ENCODE measurements around the gene PRDM16.

Gene PRDM16

DNA sequence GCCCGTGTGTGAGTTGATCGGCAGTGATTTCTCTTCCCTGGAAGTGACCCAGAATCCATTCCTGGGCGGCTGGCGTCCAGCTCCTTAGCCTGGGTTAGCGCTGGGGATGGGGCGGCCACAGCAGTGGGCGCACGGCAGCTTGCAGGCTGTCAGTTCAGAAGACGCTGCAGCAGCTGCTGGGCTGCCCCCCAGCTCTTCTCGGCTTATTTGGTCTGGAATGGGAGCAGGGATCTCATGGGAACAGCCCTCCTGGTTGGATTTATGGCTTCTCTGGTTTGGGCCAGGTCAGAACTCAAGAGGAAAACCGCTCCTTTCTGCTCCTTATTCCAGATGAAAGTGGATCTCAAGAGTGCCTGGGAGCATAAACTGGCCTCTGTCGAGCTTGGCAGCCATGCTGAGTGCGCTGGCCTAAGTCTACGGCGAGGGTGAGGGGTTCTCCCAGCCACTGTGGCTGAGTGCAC lies 148.2 kb downstream of the PRDM16 start:
- DNase-seq: no peak

DNA sequence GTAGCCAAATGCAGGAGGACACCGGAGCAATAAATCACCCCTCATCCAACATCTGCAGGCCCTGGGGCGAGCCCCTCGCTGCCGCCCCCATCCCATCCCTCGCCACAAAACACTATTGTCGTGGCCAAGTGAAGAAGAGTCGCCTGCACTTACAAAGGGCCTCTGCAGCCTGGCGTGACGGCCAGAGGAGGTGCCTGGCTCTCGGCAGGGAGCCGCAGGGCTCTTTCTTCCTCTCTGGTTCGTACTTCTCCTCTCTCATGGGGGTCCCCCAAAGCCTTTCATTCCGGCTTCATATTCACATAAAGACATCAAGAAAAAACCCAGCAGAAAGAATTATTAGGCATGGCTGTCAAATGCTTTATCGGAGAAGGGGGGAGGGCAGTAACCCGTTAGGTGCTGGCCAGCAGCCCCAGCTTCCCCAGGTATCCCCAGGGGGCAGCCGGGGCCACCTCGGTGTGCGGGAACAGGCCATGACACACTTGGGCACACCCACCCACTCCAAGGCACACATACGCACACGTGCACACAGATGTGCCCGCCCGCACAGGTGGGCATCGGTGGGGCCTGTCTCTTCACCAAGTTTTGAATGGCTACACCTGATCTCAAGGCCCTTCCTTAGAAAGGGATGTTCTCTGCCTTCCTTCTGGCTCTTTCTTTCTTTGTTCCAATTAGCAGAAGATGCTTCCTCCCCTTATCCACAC lies 149.1 kb downstream of the PRDM16 start:
- DNase-seq: no peak

DNA sequence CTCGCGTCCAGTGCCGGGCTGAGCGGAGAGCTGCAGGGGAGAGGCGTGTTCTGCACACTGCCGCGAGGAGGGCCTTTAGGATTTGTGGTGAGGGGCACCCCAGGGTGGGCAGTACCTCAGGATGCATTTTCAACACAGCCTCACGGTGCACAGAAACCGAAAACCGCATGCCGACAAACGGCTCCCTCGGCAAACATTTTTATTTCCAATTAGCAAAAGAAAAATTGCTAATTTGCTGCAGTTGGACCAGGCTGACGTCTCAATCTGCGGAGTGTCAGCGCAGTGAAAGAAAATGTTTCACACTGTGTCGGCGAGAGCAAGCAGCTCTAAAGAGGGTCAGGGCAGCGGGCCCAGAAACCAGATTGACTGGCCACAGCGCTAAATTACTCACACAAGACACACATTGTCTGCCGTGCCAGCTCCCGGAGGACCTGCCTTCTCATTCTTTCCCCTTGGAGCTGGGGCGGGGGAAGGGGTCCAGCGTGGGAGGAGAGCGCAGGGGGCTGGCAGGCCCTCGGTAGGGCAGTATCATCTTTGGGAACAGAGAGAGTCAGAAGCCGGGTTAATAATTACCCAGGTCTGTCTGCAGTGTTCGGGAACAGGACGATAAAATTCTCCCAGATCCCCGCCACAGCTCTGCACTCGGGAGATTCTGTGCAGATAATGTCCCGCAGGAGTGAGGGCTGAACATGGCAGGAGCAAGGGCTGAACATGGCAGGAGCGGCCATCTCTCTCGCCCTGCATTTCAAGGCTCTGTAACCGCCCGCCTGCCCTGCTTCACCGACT lies 150.2 kb downstream of the PRDM16 start:
- peak in 1 of 2 experiments; percentile 55 for DNase-seq

DNA sequence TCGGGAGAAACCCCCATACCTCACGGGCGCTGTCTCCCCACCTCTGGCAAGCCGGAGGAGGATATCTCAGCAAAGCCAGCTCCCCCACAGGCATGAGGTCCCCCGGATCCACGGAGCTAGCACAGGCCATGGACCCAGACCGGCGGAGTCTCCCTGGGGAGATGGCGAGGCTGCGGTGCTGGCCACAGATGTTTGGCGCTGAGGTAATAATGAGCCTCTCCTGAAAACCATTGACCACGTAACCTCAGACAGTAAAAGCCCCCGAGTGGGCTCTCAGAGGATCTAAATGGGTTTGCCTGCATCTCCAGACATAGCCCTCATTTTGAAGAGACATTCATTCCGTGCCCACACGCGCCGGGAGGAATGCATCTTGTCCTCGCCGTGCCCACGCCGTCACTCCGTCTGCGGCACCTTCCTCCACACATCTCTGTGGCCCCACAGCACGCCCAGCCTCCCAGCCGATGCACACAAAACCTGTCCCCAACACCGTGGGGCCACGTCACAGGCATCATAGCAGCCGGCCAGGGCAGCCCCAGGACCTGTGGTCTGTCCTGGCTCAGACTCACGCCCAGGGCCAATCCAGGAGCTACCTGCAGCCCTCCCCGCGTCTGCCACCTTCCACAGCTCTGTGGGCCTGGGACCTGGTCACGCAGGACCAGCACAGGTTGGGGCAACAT lies 150.9 kb downstream of the PRDM16 start:
- DNase-seq: no peak

DNA sequence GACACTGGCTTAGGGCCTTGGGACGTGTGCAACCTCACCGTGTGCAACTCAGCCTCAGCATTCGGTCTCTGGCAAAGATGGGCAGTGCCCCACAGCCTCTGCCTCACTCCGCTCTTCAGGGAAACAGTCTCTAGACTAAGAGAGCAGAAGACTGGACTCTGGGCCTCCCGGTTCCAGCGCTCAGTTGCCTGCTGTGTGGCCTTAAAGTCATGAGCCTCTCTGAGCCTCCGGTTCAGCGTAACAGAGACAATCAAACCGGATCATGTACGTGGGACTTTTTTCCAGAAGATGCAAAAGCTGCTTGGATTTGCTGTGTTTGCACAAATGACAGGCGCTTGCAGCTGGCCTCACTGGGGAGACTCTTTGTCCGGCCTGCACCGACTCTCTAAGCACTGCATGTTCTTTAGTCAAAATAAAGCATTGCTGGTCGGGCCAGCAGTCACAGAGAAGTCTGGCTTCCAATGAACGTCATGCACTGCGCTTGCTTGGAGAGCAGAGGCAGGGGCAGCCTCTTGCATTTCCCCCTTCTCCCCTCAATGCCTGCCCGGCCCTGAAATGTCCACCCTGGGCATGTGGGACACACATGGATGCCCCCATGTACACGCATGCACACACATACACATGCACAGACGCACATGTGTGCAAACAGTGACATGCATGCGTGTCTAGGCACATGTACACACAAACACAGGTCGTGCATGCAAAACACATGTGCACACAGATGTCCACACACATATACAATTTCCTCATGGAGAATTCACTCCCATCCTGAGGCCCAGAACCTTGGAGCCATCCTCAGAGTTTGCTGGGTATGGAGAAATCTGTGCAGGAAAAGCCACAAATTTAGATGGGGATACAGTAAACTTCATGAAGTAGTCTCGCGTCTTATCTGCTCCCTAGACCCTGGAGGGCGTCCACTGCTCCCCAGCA lies 152.4 kb downstream of the PRDM16 start:
- no peak for DNase-seq

DNA sequence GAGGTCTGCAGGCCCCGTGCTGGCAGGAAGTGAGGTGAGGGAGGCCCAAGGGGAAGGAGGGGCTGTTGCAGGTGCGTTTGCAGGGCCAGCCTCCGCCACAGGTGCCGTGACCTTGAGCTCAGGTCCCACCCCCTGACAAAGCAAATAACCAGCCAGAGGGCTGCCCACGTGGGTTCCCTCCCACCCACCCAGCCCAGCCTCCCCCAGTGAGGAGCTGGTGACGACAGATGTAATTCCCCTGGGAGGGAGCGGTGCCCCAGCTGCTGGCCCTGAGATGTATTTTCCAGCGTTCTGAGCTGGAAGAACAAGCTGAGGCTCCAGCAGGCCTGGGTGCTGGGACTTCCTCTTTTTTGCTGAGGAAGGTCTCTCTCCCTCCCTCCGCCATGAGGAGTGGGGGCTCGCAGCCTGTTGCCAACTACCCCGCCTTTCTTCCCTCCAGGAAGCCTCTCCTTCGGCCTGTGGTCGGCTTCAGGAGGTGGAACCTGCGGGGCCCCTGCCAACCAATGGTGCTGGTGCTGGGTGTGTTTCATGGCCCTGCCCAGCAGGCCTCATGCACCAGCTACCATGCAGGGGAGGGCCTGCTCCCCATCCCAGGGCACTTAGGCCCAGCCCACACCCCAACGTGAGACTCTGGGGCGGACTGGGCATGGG lies 153.2 kb downstream of the PRDM16 start:
- no peak for DNase-seq

DNA sequence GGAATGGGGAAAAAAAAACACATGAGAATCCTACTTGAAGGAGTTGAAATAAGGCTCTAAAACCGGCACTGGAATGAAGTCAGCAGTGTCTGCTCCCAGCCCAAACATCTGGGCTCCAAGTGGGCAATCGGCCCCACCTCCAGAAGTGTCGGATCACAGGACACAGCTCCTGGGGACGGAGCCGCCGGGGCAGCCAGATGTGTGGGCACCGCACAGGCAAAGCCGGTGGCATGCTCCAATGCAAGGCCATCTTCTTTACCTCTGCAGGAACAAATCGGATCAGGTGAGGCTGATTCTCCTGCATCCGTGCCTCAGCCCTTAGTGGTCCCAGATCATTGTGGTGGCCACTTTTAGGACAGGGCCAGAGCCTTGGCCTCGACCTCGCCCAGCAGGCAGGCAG lies 156.7 kb downstream of the PRDM16 start:
- DNase-seq: no peak

DNA sequence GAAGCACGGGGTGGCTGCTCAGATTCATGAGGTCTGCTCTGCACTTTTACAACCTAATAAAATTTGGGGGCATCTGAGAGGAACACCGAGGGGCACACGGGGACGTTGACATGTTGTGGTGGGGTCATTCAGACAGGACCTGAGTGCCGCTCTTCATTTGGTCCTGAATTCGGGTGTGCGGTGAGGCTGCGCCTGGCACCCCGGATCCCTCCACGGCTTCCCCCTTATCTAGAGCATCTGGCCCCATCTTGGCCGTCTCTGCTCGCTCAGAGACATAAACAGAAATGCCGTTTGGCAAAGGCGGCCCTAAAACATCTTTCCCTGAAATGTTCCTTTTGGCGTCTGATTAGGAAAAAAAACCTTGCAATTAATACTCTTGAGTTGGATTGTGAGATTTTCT lies 157.2 kb downstream of the PRDM16 start:
- DNase-seq: no peak

DNA sequence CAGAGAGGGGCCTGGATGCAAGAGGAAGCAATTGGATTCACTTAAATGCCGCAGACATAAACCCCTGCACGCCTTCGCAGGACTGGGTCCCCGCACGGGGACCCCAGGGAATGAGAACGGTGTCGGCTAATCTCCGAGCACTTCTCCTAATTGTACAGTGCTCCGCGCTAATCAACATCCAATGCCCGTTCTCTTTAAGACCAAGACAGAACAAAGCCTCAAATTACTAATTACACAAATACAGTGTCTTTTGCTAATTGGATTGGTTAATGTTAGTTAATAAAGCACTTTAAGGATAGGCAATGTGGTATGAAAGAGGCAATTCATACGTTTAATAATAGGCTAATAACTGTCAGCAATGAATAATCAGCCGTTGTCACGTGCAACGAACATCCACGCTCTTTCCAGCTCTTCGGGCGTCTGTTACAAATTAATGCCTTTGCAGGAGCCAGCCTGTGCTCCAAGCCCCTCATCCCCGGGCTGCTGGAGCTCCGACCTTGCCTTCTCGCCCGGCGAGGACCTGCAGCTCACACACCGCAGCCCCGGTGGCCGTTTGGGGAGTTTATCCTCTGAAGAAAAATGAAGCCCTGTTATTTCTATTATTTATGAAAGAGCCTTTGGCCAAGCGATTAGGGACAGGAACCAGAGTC lies 157.8 kb downstream of the PRDM16 start:
- DNase-seq: no peak

DNA sequence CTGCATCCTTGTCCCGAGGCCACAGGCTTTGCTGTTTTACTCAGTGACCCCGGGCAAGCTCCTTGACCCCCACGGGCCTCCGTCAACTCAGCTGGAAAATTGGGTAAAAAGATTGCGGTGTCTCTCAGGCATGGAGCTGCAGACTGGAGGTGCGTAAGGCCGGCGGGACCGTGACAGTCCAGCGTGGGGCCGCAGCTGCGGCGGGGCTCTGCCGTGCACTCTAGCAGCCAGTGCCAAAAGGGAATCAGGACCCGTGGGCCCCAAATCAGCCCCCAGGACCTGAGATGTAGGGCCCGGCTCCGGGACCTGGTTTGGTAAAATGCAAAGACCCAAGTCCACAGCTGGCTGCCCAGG lies 158.3 kb downstream of the PRDM16 start:
- no peak for DNase-seq

DNA sequence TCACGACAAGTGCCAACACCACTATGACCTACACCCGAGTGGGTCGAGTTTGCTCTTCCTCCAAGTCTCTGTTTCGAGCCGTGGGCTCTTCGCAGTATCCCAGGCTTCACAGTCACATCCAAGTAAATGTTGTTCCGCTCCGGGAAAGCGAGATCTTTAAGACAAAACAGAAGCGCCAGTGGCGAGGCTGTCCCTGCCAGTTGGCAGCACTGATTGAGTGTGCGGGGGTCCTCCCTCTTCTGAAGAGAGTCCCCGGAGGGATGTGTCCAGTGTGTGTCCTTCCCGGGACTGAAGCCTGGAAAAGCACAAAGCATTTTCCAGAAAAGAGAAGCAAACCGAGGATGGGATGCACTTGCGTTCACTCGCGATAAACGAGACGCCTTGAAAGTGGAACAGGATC lies 158.9 kb downstream of the PRDM16 start:
- no peak for DNase-seq

DNA sequence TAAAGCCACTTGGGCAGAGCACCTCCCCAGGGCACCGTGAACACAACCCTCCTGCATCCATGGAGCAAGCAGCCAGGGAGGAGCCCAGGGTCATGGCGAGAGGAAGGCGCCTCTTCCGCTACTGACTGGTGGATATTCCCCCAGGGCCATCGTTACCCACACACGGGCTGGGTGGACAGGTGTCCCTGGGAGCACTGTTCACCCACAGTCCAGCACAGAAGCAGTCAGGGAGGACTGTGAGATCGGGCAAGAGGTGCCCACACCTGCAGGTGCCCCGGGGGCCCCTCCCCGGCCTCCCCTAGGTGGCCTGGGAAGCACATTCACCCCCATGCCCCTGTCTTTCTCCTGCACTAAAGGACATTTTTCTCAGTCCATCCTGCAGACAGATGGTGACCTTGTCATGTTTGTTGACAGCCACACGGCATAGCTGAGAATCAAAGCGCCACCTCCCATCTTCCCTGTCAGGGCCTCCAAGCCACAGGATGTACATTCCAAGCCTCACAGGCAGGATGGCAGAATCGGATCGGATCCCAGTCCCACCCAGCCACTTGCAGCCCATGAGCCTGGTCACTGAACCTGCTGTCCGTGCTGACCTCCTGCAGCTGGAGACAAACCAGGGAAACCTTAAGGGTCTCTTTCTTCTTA lies 160.2 kb downstream of the PRDM16 start:
- no peak for DNase-seq

DNA sequence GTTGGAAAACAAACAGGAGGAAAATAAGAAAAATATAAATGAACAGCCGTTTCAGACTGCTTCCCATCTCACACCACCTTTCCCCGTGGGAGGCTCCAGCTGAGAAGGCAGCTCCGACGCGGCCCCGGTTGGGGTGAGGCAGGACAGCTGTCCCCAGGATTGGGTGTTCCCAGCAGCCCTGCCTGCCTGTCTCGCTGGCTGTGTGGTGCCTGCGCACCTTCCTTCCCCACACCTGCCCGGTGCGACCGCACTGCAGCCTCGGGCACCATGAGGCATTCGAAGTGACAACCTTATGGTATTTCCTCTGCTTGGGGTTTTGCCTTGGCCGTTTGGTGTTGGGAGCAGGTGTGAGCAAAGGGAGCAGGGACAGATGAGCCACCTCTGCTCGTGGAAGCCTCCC lies 161.6 kb downstream of the PRDM16 start:
- no peak for DNase-seq

DNA sequence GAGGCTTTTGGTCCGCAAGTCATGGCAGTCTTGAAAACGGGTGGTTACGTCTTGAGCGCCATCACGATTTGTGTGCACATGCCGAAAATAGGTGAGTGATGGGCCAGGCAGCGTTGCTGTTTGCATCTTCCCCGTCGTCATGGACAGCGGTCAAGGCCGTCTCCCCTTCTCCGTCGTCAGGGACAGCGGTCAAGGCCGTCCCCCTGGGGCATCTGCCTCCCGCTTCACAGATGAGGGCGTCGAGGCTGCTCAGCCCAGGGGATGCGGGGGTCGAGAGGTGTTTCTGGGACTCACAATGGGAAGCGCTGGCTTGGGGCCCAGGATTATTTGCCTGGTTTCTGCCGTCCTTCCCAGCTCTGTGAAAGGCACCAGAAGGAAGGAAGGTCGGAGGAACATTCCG lies 162.2 kb downstream of the PRDM16 start:
- DNase-seq: no peak

DNA sequence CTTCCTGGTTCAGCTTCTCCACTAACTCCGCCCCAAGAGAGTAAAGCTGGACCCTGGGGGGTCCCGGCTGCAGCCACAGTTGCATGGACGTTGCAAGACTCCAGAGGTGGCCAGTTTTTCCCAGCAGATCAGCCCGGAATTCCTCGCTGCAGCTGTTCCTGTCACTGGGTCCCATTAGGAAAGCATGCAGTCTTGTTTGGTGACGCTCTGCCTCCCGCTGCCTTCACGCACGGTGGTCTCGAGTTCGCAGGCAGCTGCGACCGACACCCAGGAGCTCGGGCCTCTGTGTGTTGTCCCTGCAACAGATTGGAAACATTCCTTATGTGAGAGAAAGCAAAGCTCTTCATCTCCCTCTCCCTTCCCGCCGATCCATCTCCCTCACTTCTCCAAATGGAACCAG lies 162.8 kb downstream of the PRDM16 start:
- no peak for DNase-seq

DNA sequence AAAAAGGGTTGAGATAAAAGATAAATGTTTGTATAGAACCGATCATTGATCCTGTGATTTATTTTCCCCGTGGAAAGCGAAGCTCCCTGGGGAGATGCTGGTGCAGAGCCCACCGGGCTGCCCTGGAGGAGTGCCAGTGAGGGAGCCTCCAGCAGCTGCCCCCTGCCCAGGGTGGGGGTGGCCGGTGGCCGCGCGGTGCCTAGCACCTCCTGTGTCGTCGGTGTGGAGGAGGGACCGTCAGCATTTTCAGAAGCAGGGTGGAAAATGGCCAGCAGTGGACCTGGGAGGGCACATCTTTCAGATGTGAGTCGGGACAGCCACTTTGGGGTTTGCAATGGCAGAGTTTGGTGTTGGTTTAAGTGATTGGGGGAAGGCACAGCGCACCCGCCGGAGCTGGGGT lies 164.0 kb downstream of the PRDM16 start:
- DNase-seq: no peak

DNA sequence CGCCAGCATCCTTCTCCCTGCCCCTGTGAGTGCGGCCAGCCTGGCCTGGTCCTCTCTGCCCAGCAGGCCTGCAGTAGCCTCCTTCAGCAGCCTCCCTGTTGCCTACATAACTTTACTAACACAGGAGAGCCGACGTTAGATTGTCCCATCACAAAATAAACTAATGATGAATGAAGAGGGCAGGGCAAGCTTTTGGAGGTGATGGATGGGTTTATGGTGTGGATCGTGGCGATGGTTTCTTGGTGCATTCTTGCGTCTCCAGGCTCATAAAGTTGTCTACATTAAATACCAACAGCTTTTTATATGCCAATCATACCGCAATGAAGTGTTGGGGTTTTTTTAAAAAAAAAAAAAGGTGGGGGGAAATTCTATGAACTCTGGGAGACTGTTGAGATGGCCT lies 164.5 kb downstream of the PRDM16 start:
- DNase-seq: no peak

DNA sequence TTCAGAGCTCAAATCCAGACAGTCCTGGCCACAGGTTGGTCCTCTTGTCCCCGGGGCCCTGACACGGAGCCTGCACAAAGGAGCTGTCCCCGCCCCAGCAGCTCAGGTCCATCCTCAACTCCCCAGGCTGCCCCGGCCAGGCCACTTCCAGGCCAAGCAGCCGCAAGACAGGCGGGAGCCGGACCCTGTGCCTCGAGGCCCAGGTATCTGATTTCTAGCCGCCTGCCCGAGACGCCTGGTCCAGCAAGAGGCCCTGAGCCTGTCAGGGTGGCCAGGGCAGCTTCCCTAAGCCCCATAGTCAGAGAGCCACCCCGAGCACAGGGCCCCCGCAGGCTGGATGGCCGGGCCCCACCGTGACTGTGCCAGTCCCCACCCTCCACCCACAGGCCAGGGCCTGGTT lies 165.3 kb downstream of the PRDM16 start:
- DNase-seq: no peak

DNA sequence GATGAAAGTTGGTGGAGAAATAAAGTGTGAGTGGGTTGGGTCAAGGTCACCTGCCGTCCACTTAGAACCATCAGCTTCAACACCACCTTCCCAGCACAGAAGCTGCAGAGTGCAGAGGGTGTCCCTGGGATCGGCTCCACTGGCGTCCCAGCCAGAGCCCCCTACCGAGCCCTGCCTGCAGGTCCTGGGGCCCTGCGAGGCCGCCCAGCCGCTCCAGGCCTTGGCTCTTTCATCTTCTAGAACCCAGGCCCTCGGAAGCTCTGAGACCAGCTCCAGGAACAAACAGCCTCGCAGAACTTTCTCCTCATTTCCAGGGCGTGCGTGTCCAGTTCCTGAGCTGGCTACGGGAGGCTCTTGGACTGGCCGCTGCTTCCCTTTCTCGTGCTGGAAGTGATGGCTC lies 166.0 kb downstream of the PRDM16 start:
- no peak for DNase-seq

DNA sequence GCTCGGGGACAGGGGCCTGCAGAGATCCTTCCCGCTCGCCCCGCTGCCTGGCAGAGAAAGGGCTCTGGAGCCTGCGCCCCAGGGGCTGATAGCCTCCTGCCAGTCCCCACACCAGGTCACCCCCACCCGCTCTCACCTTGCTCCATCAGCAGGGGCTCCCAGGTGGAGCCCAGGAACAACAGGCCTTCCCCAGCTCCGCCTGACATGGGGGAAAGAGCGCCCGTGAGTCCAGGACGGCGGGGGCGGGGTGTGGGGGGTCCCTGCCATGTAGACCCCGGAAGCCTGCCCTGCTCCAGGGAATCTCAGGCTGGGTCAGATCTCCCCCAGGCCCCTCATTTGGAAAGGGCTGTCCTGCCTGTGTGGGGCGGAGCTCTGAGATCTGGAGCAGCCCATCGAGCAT lies 166.5 kb downstream of the PRDM16 start:
- no peak for DNase-seq

DNA sequence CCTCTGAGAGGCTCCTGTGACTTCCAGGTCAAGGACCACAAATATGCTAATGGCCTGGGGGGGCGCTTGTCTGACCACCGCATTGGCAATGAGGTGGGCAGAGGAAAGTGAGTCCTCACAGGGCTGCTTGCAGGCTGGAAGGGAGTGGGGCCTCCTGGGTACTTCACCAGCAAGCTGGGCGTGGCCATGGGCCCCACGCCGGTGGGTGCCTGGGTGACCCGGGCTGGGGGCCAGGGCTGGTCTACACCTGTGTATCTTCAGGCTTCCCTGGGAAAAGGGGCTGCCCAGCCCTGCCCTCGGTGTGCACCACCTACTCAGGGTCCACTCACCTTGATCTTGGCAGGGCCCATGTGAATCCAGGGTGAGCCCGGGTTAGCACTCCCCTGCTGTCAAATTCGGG lies 167.4 kb downstream of the PRDM16 start:
- no peak for DNase-seq
